HG03469 (cell line): ENCODE results near the gene F10.

Experiments used
- ATAC-seq: cut with Tn5 transposase; IDR thresholded peaks from one replicate; pipeline ENCODE4 v1.9.1; 2021; ENCODE audit warnings: mild to moderate bottlenecking, moderate library complexity, moderate number of reproducible peaks; ENCODE audit not compliant: unreplicated experiment

The F10 gene

GRCh38 chr13:113129921-113130750 lies 7.5 kb downstream of the F10 start:
- ATAC-seq: no peak

- no peak for ATAC-seq
These were observed 12.7 kb downstream of the F10 start for GRCh38 chr13:113135281-113135760.

- no peak for ATAC-seq
These were observed 15.2 kb downstream of the F10 start for GRCh38 chr13:113137691-113138298.

DNA sequence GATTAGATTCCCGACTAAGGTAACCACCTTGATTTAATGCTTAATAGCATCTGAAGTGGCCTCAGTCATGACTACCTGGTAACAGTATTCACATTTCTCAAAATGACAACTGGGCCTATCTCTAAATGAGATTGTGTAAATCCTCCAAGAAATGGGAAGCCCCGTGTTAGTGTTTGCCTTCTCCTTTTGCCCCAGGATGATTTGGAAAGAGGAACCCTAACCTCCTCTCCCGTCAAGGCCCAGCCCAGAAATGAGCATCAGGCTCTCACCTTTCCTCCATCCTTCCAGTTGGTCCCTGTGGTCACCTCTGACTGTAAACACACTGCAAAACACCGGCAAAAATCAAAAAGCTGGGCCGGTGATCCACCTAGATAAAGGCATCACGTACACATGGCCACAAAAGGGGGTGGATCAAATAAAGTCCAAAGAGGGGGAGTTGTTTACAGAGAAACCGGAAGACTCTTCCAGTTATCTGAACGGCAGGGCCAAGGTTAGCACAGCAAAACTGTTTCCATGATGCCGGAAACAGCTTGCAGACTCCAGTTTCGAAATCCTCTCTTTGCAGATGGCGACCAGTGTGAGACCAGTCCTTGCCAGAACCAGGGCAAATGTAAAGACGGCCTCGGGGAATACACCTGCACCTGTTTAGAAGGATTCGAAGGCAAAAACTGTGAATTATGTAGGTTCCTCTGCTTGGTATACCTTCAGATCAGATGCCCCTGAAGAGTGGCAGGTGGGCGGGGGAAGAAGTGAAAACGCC lies 16.4 kb downstream of the F10 start:
- ATAC-seq: no peak

GRCh38 chr13:113139577-113139976 lies 17.0 kb downstream of the F10 start:
- no peak for ATAC-seq

DNA sequence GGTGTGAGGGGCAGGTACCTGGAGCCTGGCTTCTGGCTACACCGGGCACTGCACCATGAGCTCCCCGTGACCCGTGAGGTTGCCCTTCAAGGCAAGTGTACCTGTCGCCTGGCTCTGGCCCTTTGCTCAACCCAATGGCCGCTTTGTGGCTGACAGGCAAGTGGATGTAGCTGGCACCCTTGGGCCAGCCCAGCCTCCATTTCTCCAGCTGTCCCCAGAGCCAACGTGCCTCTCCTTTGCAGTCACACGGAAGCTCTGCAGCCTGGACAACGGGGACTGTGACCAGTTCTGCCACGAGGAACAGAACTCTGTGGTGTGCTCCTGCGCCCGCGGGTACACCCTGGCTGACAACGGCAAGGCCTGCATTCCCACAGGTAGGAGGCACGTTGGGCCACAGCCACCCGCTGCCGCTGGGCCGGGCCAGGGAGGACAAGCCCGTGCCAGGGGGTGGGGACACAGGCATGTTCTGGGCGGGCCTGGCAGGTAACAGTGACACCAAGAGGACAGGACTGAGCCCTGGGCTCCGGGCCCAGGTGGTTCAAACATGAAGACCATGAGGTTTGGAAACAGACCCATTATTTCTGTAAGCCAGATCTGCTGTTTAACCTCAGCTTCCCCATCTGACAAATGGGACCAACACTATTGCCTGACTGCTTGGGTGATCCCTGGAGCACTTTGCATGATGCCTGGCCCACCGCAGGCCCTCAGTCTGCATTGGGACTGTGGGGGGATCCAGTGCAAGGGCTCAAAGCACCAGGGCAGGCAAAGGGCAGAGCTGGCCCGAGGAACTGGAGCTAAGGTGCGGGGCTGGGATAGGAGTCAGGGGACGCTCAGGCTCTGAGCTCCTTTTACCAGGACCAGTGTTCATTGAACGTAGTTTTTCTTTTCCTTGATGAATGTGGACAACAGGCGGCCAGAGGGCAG lies 18.3 kb downstream of the F10 start:
- ATAC-seq: no peak

DNA sequence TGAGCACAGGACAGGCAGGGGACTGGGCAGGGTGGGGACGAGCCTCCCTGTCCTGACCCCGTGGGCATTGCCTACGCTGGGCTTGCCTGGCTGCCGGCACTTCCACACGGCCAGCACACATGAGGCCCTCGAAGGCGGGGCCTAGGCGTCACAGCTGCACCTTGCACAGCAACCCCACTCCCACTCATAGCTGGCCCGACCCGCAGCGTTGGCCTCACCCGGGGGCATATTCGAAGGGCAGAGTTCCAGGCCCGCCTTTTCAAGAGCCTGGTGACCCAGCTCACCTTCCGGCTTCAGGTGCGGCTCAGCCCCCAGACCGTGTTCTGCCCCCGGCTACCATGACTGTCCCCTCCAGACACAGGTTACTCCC lies 19.0 kb downstream of the F10 start:
- no peak for ATAC-seq

DNA sequence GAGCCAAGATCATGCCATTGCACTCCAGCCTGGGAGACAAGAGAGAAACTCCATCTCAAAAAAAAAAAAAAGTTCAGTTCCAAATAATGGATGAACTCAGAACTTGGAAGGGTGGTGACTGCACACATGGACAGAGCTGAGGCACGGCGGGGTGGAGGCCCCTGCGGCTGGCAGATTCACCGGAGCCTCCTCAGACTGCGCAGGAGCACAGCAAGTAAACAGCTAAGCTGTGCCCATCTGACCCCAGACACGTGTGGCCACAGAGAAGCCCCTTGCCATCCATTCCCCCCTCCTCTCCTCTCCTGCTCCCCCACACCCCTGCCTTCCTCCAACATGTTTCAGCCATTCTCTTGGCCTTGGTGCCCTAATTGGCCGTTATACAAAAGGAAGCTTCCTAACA lies 20.3 kb downstream of the F10 start:
- ATAC-seq: no peak

GRCh38 chr13:113143466-113144254 lies 21.1 kb downstream of the F10 start:
- no peak for ATAC-seq

DNA sequence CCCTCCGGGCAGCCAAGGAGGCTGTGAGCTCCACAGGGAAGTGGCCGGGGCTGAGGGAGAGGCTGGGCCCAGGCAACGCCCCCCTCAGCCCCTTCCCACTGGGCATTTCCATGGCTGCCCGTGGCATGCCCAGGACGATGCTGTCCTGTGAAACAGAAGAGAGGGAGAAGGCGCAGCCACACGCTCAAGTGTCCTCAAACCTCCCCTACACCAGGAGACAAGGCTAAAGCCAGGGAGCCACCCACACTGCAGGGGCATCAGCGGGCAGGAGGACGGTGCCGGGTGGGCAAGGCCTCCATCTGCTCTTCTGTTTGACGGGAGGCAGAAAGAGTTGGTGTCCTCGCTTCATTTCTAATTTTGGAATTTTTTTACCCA lies 21.6 kb downstream of the F10 start:
- ATAC-seq: no peak

GRCh38 chr13:113145496-113145895 lies 22.9 kb downstream of the F10 start:
- ATAC-seq: no peak

DNA sequence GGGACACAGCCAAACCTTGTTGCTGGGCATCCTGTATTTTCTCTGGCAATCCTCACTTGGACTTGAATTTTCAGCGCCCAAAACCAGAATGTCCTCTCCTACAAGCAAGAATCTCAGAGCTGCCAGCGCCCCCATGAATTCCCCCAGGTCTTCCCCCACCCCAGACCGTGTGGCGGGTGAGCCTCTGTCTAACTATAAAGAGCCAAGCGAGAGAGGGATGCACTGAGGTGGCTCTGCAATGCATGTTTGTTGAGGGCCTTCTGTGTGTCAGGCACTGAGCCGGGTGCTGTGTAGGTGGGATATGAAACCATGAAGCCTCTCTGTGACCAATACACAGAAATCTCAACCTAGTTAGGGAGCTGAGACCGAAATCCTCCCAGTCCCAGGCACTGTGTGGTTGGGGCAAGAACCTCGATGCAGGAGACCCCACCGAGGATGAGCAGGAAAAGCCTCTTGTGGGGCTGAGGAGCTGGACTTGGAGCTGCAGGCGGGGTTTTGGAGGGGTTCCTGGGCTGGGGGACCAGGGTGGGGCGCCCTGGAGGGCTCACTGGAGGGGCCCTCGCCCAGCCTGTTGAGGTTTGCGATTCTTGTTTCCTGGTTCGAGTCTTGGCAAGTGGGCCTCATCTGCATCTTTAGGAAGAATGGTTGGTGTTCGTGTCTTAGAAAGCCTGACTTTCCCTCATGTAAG lies 23.5 kb downstream of the F10 start:
- no peak for ATAC-seq

GRCh38 chr13:113146750-113147149 lies 24.2 kb downstream of the F10 start:
- no peak for ATAC-seq

DNA sequence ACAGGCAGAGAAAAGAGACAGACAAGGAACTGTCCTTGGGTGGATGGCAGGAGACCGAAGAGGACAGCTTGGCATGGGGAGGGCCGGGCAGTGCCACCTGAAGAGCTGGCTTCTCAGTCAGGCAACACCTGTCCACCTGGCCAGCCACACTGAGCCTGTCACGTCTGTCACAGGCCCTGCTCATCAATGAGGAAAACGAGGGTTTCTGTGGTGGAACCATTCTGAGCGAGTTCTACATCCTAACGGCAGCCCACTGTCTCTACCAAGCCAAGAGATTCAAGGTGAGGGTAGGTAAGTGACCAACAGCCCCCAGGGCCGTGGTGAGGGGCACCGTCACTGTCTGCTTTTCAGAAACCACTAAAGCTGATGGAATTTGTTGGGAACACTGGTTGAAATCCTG lies 24.6 kb downstream of the F10 start:
- no peak for ATAC-seq

- no peak for ATAC-seq
These were observed 25.8 kb downstream of the F10 start for GRCh38 chr13:113148407-113148806.

GRCh38 chr13:113148940-113149503 lies 26.4 kb downstream of the F10 start:
- no peak for ATAC-seq

GRCh38 chr13:113149711-113150549 lies 27.3 kb downstream of the F10 start:
- ATAC-seq: no peak
